Activated T-cell treated with anti-CD3 and anti-CD28 coated beads for 1 hour (primary cell): ENCODE measurements around the gene CDKL4.
A peak's percentile ranks its signal among the peaks of the same experiment; 100 is the strongest.
"Not testable (repeated sequence)": the region's sequence is repeated elsewhere in the genome, so short reads cannot be mapped to it uniquely, and the experiment has no call there.

ENCODE experiments used
- DNase-seq: peaks from one replicate; pipeline ENCODE4 v3.0.0-alpha.2; 2020; ENCODE audit warnings: low read depth

Gene CDKL4

DNA sequence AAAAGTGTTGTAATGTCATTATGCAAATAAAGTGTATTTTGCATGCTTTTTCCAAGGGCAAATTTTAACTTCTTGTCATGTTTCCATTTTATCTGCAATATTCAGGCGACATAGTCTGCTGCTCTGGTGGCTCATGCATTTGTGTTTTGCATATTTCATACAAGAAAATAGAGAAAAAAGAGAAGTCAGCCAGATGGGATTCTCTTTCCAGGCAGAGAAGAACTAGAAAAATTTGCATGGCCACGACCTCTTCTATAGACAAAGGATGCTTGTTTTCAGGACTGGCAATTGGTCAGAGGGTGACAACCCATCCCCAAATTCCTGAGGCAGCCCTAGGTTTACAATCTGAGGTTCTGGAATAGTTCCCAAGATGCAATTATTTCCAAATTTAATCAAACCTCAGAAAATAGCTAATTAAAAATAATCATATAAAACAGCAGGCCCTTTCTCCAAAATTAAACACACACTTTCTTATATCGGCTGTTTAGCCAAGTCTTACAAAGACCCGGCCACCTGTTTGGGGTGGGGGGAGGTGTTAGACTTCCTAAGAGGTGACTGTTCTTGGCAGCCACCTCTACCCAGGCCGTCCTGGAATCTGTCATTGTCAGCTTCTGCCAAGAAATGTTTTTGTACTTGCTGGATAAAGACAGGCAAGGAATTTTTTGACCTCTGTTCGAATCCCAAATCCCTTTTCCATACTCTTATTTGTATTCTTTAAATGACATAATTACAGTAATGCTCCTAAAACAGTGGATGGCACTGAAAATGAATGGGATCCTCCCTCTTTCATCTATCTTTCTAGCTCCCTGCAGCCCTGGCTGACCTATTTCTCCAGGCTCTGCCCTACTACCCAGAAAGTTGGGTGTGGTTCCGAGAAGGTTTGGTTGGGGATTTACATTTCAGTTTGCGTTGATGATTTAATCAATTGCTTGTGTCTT lies 102.2 kb downstream of the CDKL4 start:
- DNase-seq = no peak

GRCh38 chr2:39140948-39141333 lies 102.8 kb downstream of the CDKL4 start:
- DNase-seq = not testable (repeated sequence)

DNA sequence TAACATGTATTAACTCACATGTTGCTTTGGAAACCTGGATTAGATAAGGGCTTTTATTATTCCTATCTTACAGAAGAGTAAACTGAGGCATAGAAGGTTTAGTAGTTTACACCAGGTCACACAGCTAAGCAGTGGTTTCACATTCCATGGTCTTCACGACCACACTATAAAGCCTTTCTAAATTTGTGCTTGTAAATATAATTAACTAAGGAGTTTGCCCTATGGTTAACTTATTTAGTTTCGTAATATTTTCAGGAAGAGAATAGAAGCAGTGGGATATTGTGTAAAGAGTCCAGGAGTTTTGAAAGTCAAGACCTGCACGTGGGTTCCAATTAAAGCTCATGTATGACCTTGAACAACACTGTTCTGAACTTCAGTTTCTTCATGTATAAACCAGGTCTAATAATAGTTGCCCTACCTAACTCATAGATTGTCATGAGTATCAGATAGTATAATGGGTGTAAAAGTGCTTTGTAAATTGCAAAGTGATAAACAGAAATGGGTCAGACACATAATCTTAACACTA lies 103.4 kb downstream of the CDKL4 start:
- DNase-seq = no peak

GRCh38 chr2:39139511-39140237 lies 104.1 kb downstream of the CDKL4 start:
- DNase-seq = no peak

DNA sequence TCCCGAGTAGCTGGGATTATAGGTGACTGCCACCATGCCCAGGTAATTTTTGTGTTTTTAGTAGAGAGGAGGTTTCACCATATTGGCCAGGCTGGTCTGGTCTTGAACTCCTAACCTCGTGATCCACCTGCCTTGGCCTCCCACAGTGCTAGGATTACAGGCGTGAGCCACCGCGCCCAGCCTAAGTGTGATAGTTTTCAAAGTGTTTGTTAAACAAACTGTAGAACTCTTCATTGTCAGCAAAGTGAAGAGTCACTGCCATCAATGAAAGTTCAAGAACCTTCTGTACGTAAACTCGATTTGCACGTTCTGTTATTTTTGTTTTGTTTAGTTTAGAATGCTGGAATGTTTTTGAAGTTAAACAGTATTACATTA lies 104.9 kb downstream of the CDKL4 start:
- DNase-seq = no peak

DNA sequence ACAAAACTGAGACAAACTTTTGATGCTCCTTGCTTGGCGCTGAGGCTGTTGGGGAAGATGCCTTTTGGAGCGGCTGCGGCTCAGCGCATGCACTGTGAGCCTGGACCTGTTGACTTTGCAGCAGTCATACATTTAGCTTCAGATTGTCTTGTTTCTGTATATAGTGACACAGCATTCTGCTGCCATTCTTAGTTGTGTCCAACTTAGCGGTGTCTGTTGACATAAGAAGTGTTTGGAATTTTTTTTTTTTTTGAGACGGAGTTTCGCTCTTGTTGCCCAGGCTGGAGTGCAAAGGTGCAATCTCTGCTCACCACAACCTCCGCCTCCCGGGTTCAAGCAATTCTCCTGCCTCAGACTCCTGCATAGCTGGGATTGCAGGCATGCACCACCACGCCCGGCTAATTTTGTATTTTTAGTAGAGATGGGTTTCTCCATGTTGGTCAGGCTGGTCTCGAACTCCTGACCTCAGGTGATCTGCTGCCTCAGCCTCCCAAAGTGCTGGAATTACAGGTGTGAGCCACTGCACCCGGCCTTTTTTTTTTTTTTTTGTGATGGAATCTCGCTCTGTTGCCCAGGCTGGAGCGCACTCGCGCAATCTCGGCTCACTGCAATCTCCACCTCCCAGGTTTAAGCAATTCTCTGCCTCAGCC lies 105.5 kb downstream of the CDKL4 start:
- DNase-seq = not testable (repeated sequence)

DNA sequence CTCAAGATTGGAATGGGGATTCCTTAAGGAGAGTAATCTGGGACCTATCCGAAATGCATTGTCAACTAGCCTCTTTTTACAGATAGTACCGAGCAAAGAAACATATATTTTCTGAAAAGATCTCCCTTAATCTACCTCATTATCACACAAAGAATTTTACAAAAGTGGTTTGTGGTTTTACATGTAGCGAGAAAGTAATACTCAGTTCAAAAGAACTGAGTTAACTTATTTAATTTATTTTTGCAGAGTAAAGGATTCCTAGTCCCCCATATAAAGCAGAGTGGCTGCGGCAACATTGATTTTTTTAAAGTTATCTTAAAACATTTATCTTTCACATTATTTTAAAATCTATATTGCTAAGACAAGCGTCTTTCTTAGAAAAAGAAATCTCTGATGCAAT lies 107.0 kb downstream of the CDKL4 start:
- no peak for DNase-seq

DNA sequence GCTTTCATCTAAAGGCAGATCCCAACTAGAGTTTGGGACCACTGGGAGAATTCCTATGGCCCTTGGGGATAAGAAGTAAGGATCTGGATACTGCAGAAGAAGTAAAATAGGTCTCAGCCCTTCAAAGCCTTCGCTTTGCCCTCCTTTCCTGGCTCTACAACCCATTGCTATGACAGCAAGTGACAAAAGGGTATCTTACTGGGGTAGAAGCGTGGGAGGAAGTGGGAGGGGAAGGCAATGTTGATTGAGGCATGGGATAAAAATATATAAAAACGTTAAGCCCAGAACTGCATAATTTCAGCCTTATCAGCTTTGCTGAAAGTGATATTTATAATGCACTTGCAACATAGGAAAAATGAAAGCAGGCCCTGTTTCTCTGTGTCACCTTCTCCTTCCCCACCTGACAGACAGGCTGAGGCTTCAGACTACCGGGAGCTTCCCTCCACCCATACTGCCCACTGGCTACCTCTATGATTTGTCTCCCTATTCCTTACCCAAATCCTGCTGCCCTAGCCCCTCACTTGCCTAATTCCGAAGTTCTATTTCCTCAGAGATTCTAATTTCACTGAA lies 108.0 kb downstream of the CDKL4 start:
- no peak for DNase-seq

GRCh38 chr2:39133215-39133851 lies 110.4 kb downstream of the CDKL4 start:
- no peak for DNase-seq

DNA sequence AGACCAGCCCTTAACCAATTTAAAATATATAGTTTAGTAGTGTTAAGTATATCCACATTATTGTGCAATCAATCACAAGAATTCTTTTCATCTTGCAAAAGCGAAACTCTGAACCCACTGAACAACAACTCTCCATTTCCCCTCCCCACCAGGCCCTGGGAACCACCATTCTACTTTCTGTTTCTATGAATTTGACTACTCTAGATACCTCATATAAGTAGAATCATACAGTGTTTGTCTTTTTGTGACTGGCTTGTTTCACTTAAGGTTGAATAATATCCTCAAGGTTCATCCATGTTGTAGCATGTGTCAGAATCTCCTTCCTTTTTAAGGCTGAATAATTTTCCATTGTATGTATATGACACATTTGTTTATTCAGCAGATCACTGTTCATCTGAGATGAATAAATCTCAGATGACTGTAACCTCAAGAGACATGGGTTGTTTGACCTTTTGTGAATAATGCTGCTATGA lies 114.8 kb downstream of the CDKL4 start:
- peak; percentile 14 for DNase-seq

- peak; percentile 17 for DNase-seq
These were observed 115.8 kb downstream of the CDKL4 start for GRCh38 chr2:39127973-39128372.
